Esophagus (tissue), 2 donors: ENCODE measurements around the gene CYB5RL. TPM values are rescaled to one million over a fixed set of nuclear protein-coding genes. Genes with fewer than 3 reads are reported as not detected.

Experiments
- H3K27ac ChIP-seq, 2 donors: one replicate each; pipeline ENCODE4 v1.5.1; 2013; ENCODE audit warnings: low read depth in 2 of 2, mild to moderate bottlenecking in 2 of 2, inconsistent platforms in 1 of 2, low read length in 1 of 2, moderate library complexity in 1 of 2
- H3K27me3 ChIP-seq, 2 donors: one replicate each; pipeline ENCODE4 v1.6.1; 2013; ENCODE audit warnings: low read length in 2 of 2, control low read depth in 1 of 2, mild to moderate bottlenecking in 1 of 2; ENCODE audit not compliant: insufficient read depth in 2 of 2, control insufficient read depth in 1 of 2
- H3K36me3 ChIP-seq, 2 donors: one replicate each; pipeline ENCODE4 v1.6.1; 2013; ENCODE audit warnings: low read length in 1 of 2; ENCODE audit not compliant: control insufficient read depth in 2 of 2, insufficient read depth in 2 of 2
- H3K4me1 ChIP-seq, 2 donors: one replicate each; pipeline ENCODE4 v1.6.1; 2013; ENCODE audit warnings: low read length in 1 of 2; ENCODE audit not compliant: control insufficient read depth in 2 of 2, insufficient read depth in 2 of 2
- H3K4me3 ChIP-seq, 2 donors: one replicate each; pipeline ENCODE4 v1.5.1; 2013; ENCODE audit warnings: low read length in 2 of 2, mild to moderate bottlenecking in 2 of 2, low read depth in 1 of 2, moderate library complexity in 1 of 2
- H3K9me3 ChIP-seq, 2 donors: one replicate each; pipeline ENCODE4 v1.6.1; 2013; ENCODE audit warnings: mild to moderate bottlenecking in 2 of 2, low read depth in 1 of 2, low read length in 1 of 2, moderate library complexity in 1 of 2; ENCODE audit not compliant: control insufficient read depth in 2 of 2, insufficient read depth in 1 of 2
- WGBS, 2 donors: extraction: QIAGEN DNeasy Blood & Tissue Kit; methylation state at CpG; one replicate each; pipeline ENCODE4 v1.1.7; 2013; 5-methylcytosine and 5-hydroxymethylcytosine counted together
- polyA plus RNA-seq, 2 donors: library from polyadenylated mRNA; stranded (reverse); fragments of 200-250 nt; gene quantifications; one replicate each; pipeline ENCODE4 v1.2.3, GENCODE V29; 2013
- donor health status: healthy with polysubstance abuse.
- donor health status: Bipolar disorder and iron deficiency.

CYB5RL gene
- polyA plus RNA-seq, result 1 to 10 TPM; 1.7 to 1.8 TPM

- Histone ChIP-seq H3K9me3 (no peaks in the 10 kb centered on the region), H3K4me3 (peak within 1 kb of the TSS; percentile 92 to 95), H3K27ac (peak within 1 kb of the TSS; percentile 65 to 67), H3K36me3 (peaks cover 11 to 16% of the 10 kb centered on the region in 2 donors), H3K4me1 (peaks cover 4% of the 10 kb centered on the region in 2 donors), H3K27me3 (no peaks in the 10 kb centered on the region)
- WGBS, 2 donors, result 0% methylated on average over 48 to 51 of the region's 51 CpGs
Measured at GRCh38 chr1:54199765-54200518, at the start of gene CYB5RL, which contains the start of gene MRPL37. Gene CYB5RL, minus strand, starts transcription at chr1:54200030. Its CDS starts 4,414 bp downstream, at chr1:54195616. Gene MRPL37, plus strand, starts transcription at chr1:54200167. Its CDS starts 77 bp downstream, at chr1:54200244.

GRCh38 chr1:54248966-54249365 is 49.1 kb upstream of the CYB5RL start:
- Histone ChIP-seq H3K4me3 (no peak overlapping the region), H3K27ac (no peak overlapping the region), H3K9me3 (no peaks in the 10 kb centered on the region), H3K27me3 (no peaks in the 10 kb centered on the region), H3K36me3 (peaks cover 3 to 41% of the 10 kb centered on the region in 2 donors), H3K4me1 (peaks cover 0 to 2% of the 10 kb centered on the region in 2 donors)
- WGBS, 2 donors, result 74 to 77% methylated on average over 4 of the region's 4 CpGs

- Histone ChIP-seq H3K27ac (no peak overlapping the region), H3K9me3 (no peaks in the 10 kb centered on the region), H3K36me3 (peaks cover 3 to 45% of the 10 kb centered on the region in 2 donors), H3K4me3 (no peak overlapping the region), H3K27me3 (no peaks in the 10 kb centered on the region), H3K4me1 (peaks cover 0 to 2% of the 10 kb centered on the region in 2 donors)
- WGBS, 2 donors, result 92 to 95% methylated on average over 11 of the region's 11 CpGs
Measured at GRCh38 chr1:54247863-54248515, 48.2 kb upstream of the CYB5RL start.

GRCh38 chr1:54246116-54246721 is 46.4 kb upstream of the CYB5RL start:
- Histone ChIP-seq H3K9me3 (no peaks in the 10 kb centered on the region), H3K27ac (no peak overlapping the region), H3K36me3 (peaks cover 3 to 49% of the 10 kb centered on the region in 2 donors), H3K4me3 (no peak overlapping the region), H3K4me1 (no peaks in the 10 kb centered on the region), H3K27me3 (no peaks in the 10 kb centered on the region)
- 89 to 91% methylated on average over 10 of the region's 10 CpGs for WGBS, 2 donors

- Histone ChIP-seq H3K27ac (no peak overlapping the region), H3K9me3 (no peaks in the 10 kb centered on the region), H3K4me3 (no peak overlapping the region), H3K4me1 (no peaks in the 10 kb centered on the region), H3K27me3 (no peaks in the 10 kb centered on the region), H3K36me3 (peaks cover 4 to 44% of the 10 kb centered on the region in 2 donors)
- WGBS, 2 donors, result 54 to 73% methylated on average over 4 of the region's 4 CpGs
Measured at GRCh38 chr1:54245501-54245900, 45.7 kb upstream of the CYB5RL start.

GRCh38 chr1:54244655-54245054 is 44.8 kb upstream of the CYB5RL start:
- no peak overlapping the region for H3K27ac ChIP-seq
- H3K4me3 ChIP-seq, result no peak overlapping the region
- no peaks in the 10 kb centered on the region for H3K9me3 ChIP-seq
- no peaks in the 10 kb centered on the region for H3K27me3 ChIP-seq
- WGBS, 2 donors, result 89% methylated on average over 7 of the region's 7 CpGs
- H3K4me1 ChIP-seq, result no peaks in the 10 kb centered on the region
- peaks cover 6 to 44% of the 10 kb centered on the region in 2 donors for H3K36me3 ChIP-seq

- 94% methylated on average over 13 of the region's 13 CpGs for WGBS, 2 donors
- Histone ChIP-seq H3K4me1 (no peaks in the 10 kb centered on the region), H3K36me3 (peaks cover 6 to 50% of the 10 kb centered on the region in 2 donors), H3K27me3 (no peaks in the 10 kb centered on the region), H3K27ac (no peak overlapping the region), H3K9me3 (no peaks in the 10 kb centered on the region), H3K4me3 (no peak overlapping the region)
Measured at GRCh38 chr1:54243022-54243421, 43.2 kb upstream of the CYB5RL start.

GRCh38 chr1:54241364-54241763 is 41.5 kb upstream of the CYB5RL start:
- Histone ChIP-seq H3K4me1 (no peaks in the 10 kb centered on the region), H3K36me3 (peaks cover 9 to 57% of the 10 kb centered on the region in 2 donors), H3K27me3 (no peaks in the 10 kb centered on the region), H3K4me3 (no peak overlapping the region), H3K9me3 (no peaks in the 10 kb centered on the region), H3K27ac (no peak overlapping the region)
- WGBS, 2 donors, result 82 to 83% methylated on average over 6 of the region's 6 CpGs

GRCh38 chr1:54240741-54241335 is 41.0 kb upstream of the CYB5RL start:
- Histone ChIP-seq H3K27me3 (no peaks in the 10 kb centered on the region), H3K36me3 (peaks cover 8 to 57% of the 10 kb centered on the region in 2 donors), H3K27ac (no peak overlapping the region), H3K9me3 (no peaks in the 10 kb centered on the region), H3K4me1 (no peaks in the 10 kb centered on the region), H3K4me3 (no peak overlapping the region)
- WGBS, 2 donors, result 94 to 95% methylated on average over 12 of the region's 12 CpGs
